ENCODE data around the gene IRF2BPL. TPM values are rescaled to one million over a fixed set of nuclear protein-coding genes. Genes with fewer than 3 reads are reported as not detected.

The IRF2BPL gene
- total RNA-seq, 1 experiment from 2014 or later, result 74.6 TPM

DNA sequence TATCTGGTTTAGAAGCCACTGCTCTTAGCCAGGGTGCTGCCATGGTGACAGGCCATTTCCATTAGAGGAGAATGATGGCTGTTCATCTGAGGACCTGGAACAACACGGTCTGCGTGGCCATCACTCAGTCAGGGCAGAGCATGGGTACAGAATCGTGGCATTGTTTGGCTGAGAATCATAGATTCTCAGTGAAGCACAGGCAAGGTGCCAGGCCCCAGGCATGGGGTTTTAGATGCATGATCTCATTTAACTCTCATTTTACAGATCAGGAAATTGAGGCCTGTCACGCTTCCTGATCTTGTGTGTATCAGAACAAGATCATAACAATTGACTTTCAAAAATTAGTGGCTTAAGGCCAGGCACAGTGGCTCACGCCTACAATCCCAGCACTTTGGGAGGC is 26.8 kb upstream of the IRF2BPL start:
- Histone ChIP-seq H3K27ac (ENCODE audit: low read depth, low read length) (no peak overlapping the region), H3K9me3 (ENCODE audit: control insufficient read depth in 1 of 2, insufficient read depth in 1 of 2, low read depth in 1 of 2, low read length in 2 of 2) (no peaks in the 10 kb centered on the region), H3K27me3 (ENCODE audit: insufficient read depth, low read length) (no peaks in the 10 kb centered on the region), H3K4me3 (replicated peaks in 1 of 2; ENCODE audit: low read depth in 1 of 2, low read length in 2 of 2) (no peak overlapping the region), H3K9ac (ENCODE audit: low read length) (no peak overlapping the region), H4K20me1 (ENCODE audit: insufficient read depth) (no peaks in the 10 kb centered on the region), H3K9me2 (ENCODE audit: insufficient read depth) (no peaks in the 10 kb centered on the region), H3K4me2 (ENCODE audit: low read length) (no peak overlapping the region), H3K4me1 (ENCODE audit: control insufficient read depth in 1 of 2, insufficient read depth in 2 of 2, low read length in 2 of 2) (peaks cover 36 to 49% of the 10 kb centered on the region in 2 experiments), H2AFZ (ENCODE audit: low read depth, low read length, poor library complexity, severe bottlenecking) (no peak overlapping the region), H3K79me2 (ENCODE audit: insufficient read depth, low read length) (no peaks in the 10 kb centered on the region), H3K36me3 (ENCODE audit: control insufficient read depth in 1 of 2, insufficient read depth in 2 of 2, low read length in 2 of 2) (no peaks in the 10 kb centered on the region)
- intact Hi-C loops (cut with micrococcal nuclease), result no loop called here
- CTCF ChIA-PET, result interaction anchor here (4.1 kb wide), 1 partner anchor 179 kb away, joined by 20 read pairs; no protein-coding TSS in a partner anchor
- POLR2A ChIA-PET, result interaction anchor here (0.9 kb wide), 1 partner anchor 15 kb away, joined by 5 read pairs; no protein-coding TSS in a partner anchor
- RAD21 ChIA-PET (ENCODE audit: low non-redundant PET in 1 of 2, low total read pairs in 2 of 2, uncharacterized antibody in 2 of 2, unreplicated experiment in 2 of 2), result no interaction called here
- no peak for ATAC-seq
- BruUV-seq (replicated peaks), result no TSS peak
- TF ChIP-seq MAX (IDR thresholded peaks at IDR 0.05), result no peak
- no peak for TF ChIP-seq POLR2A (IDR thresholded peaks at IDR 0.05; ENCODE audit: borderline replicate concordance, extremely low read depth, insufficient read depth, insufficient read length)
- no peak for TF ChIP-seq EGR1 (IDR thresholded peaks at IDR 0.05; ENCODE audit: low read depth)
- TF ChIP-seq JUND (IDR thresholded peaks at IDR 0.05), result no peak
- TF ChIP-seq ZBTB33 (IDR thresholded peaks at IDR 0.05; ENCODE audit: extremely low read depth, insufficient replicate concordance, low read length), result no peak
- no peak for TF ChIP-seq FOSL1 (IDR thresholded peaks at IDR 0.05; ENCODE audit: low read depth)
- no peak for TF ChIP-seq CBX3 (IDR thresholded peaks at IDR 0.05; ENCODE audit: low read depth)
- TF ChIP-seq TCF7L2 (IDR thresholded peaks at IDR 0.05; ENCODE audit: borderline replicate concordance, extremely low read depth, insufficient read depth, insufficient read length), result no peak
- TF ChIP-seq, protein P1, sequence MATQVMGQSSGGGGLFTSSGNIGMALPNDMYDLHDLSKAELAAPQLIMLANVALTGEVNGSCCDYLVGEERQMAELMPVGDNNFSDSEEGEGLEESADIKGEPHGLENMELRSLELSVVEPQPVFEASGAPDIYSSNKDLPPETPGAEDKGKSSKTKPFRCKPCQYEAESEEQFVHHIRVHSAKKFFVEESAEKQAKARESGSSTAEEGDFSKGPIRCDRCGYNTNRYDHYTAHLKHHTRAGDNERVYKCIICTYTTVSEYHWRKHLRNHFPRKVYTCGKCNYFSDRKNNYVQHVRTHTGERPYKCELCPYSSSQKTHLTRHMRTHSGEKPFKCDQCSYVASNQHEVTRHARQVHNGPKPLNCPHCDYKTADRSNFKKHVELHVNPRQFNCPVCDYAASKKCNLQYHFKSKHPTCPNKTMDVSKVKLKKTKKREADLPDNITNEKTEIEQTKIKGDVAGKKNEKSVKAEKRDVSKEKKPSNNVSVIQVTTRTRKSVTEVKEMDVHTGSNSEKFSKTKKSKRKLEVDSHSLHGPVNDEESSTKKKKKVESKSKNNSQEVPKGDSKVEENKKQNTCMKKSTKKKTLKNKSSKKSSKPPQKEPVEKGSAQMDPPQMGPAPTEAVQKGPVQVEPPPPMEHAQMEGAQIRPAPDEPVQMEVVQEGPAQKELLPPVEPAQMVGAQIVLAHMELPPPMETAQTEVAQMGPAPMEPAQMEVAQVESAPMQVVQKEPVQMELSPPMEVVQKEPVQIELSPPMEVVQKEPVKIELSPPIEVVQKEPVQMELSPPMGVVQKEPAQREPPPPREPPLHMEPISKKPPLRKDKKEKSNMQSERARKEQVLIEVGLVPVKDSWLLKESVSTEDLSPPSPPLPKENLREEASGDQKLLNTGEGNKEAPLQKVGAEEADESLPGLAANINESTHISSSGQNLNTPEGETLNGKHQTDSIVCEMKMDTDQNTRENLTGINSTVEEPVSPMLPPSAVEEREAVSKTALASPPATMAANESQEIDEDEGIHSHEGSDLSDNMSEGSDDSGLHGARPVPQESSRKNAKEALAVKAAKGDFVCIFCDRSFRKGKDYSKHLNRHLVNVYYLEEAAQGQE (IDR thresholded peaks at IDR 0.05; ENCODE audit: low read depth), result no peak
- TF ChIP-seq SRF (IDR thresholded peaks at IDR 0.05; ENCODE audit: low read depth), result no peak
- TF ChIP-seq EZH2 (IDR thresholded peaks at IDR 0.05), result no peak
- TF ChIP-seq, protein P2, sequence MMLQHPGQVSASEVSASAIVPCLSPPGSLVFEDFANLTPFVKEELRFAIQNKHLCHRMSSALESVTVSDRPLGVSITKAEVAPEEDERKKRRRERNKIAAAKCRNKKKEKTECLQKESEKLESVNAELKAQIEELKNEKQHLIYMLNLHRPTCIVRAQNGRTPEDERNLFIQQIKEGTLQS (IDR thresholded peaks at IDR 0.05), result no peak
- TF ChIP-seq CTCF (IDR thresholded peaks at IDR 0.05 in 2 of 3, conservative IDR thresholded peaks at IDR 0.05 in 1 of 3; ENCODE audit: borderline replicate concordance in 1 of 3, insufficient read depth in 1 of 3, low read depth in 2 of 3, low read length in 2 of 3), result no peak
- no peak for TF ChIP-seq POLR2AphosphoS5 (IDR thresholded peaks at IDR 0.05; ENCODE audit: low read depth, low read length)
- TF ChIP-seq EZH2phosphoT487 (IDR thresholded peaks at IDR 0.05; ENCODE audit: borderline replicate concordance), result no peak
- TF ChIP-seq ZFX (IDR thresholded peaks at IDR 0.05), result no peak
- DNase-seq (ENCODE audit: low read depth, low spot score), result no peak
